ENCODE results near the gene SINHCAF.

Gene SINHCAF

GRCh38 chr12:31231611-31232360, 94.2 kb downstream of the SINHCAF start:
- DNase-seq = no peak
